HG02870 (cell line): ENCODE measurements around the gene KRT25.
"Not testable (repeated sequence)": the region's sequence is repeated elsewhere in the genome, so short reads cannot be mapped to it uniquely, and the experiment has no call there.

Source experiments
- ATAC-seq: cut with Tn5 transposase; IDR thresholded peaks from one replicate; pipeline ENCODE4 v1.9.1; 2021; ENCODE audit warnings: mild to moderate bottlenecking, moderate library complexity; ENCODE audit not compliant: unreplicated experiment

KRT25 gene

GRCh38 chr17:40760105-40761016, 5.2 kb upstream of the KRT25 start:
- ATAC-seq = no peak

GRCh38 chr17:40753804-40754203, 1.3 kb downstream of the KRT25 start:
- ATAC-seq = no peak

GRCh38 chr17:40751065-40751464, 4.1 kb downstream of the KRT25 start:
- no peak for ATAC-seq

- no peak for ATAC-seq
These were observed 4.7 kb downstream of the KRT25 start for GRCh38 chr17:40750391-40750790.

- ATAC-seq = not testable (repeated sequence)
These were observed 6.5 kb downstream of the KRT25 start for GRCh38 chr17:40748666-40749065.

GRCh38 chr17:40738553-40738952, 16.6 kb downstream of the KRT25 start:
- no peak for ATAC-seq

- no peak for ATAC-seq
These were observed 20.1 kb downstream of the KRT25 start for GRCh38 chr17:40735016-40735415.

GRCh38 chr17:40734018-40734417, 21.1 kb downstream of the KRT25 start:
- no peak for ATAC-seq

- ATAC-seq = no peak
These were observed 24.2 kb downstream of the KRT25 start for GRCh38 chr17:40730970-40731369.

- no peak for ATAC-seq
These were observed 27.5 kb downstream of the KRT25 start for GRCh38 chr17:40727447-40728231.

GRCh38 chr17:40726919-40727318, 28.2 kb downstream of the KRT25 start:
- ATAC-seq = no peak

GRCh38 chr17:40724656-40725055, 30.5 kb downstream of the KRT25 start:
- no peak for ATAC-seq

GRCh38 chr17:40722241-40722640, 32.9 kb downstream of the KRT25 start:
- no peak for ATAC-seq

- ATAC-seq = no peak
These were observed 34.2 kb downstream of the KRT25 start for GRCh38 chr17:40720899-40721298.

- no peak for ATAC-seq
These were observed 36.2 kb downstream of the KRT25 start for GRCh38 chr17:40718930-40719329.

- no peak for ATAC-seq
These were observed 37.4 kb downstream of the KRT25 start for GRCh38 chr17:40717776-40718175.

GRCh38 chr17:40714473-40714872, 40.7 kb downstream of the KRT25 start:
- ATAC-seq = no peak

- ATAC-seq = no peak
These were observed 47.4 kb downstream of the KRT25 start for GRCh38 chr17:40707745-40708144.

GRCh38 chr17:40705584-40705983, 49.5 kb downstream of the KRT25 start:
- ATAC-seq = no peak

- no peak for ATAC-seq
These were observed 51.5 kb downstream of the KRT25 start, which contains the start of gene KRT24 for GRCh38 chr17:40703652-40704051. KRT24 (minus strand) TSS chr17:40703752; CDS start chr17:40703693, 59 bp downstream.

GRCh38 chr17:40702271-40702670, 52.9 kb downstream of the KRT25 start:
- ATAC-seq = no peak

GRCh38 chr17:40699853-40700252, 55.3 kb downstream of the KRT25 start:
- ATAC-seq = no peak
